GM18505 (cell line): Measurements from ENCODE around the gene CPEB4.

Source experiments
- ATAC-seq: cut with Tn5 transposase; IDR thresholded peaks from one replicate; pipeline ENCODE4 v1.9.1; 2021; ENCODE audit not compliant: unreplicated experiment
- POLR2A ChIP-seq: IDR thresholded peaks from 4 replicates; pipeline ENCODE4 v1.6.1; 2011; ENCODE audit warnings: borderline replicate concordance; ENCODE audit not compliant: insufficient read depth, insufficient read length; ENCODE audit errors: extremely low read depth

Gene CPEB4

GRCh38 chr5:173884402-173885053 lies 3.6 kb upstream of the CPEB4 start:
- no peak for ATAC-seq

GRCh38 chr5:173885054-173885443 lies 3.1 kb upstream of the CPEB4 start:
- ATAC-seq, result no peak
- no peak for TF ChIP-seq POLR2A

More at GRCh38 chr5:173884402-173885053, 3.6 kb upstream of the CPEB4 start:
- TF ChIP-seq POLR2A, result no peak

GRCh38 chr5:173885475-173886010 lies 2.6 kb upstream of the CPEB4 start:
- ATAC-seq, result no peak
- TF ChIP-seq POLR2A, result no peak

DNA sequence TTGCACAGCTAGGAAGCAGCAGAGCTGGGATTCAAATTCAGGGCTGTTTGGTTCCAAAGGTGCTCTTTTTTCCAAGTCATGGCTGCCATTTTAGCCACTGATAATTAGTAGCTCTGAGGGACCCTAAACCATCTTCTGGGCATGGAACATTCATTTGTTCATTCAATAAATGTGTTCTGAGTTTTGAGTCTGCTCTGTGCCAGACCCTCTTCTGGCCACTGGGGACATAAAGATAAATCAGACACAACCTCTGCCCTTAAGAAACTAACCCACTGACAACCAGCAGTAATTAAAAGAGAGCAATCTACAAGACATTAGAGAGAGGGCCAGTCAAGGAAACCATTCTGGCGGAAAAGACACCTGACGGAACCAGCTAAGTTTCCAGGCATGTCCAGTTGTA lies 2.0 kb upstream of the CPEB4 start:
- no peak for ATAC-seq
- TF ChIP-seq POLR2A, result no peak

GRCh38 chr5:173888473-173889131 lies 453 bp downstream of the CPEB4 start:
- no peak for ATAC-seq
- no peak for TF ChIP-seq POLR2A

DNA sequence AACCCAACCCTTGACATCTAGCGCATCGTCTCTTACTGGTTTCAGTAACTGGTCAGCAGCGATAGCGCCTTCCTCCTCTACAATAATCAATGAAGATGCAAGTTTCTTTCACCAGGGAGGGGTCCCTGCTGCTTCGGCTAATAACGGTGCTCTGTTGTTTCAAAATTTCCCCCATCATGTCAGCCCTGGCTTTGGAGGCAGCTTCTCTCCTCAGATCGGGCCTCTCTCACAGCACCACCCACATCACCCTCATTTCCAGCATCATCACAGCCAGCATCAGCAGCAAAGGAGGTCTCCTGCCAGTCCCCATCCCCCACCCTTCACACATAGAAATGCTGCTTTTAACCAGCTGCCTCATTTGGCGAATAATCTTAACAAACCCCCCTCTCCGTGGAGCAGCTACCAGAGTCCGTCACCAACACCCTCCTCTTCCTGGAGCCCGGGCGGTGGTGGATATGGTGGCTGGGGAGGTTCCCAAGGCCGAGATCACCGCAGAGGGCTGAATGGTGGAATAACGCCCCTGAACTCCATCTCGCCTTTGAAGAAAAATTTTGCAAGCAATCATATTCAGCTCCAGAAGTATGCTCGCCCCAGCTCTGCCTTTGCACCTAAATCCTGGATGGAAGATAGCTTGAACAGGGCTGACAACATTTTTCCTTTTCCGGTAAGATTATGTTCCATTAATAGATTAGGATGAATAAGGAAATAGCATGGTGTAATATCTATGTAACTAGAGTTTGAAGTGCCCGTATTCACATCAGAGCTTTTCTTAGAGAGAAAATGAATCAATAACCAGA lies 2.2 kb downstream of the CPEB4 start:
- no peak for ATAC-seq
- peak; percentile 5 for TF ChIP-seq POLR2A

- no peak for ATAC-seq
- no peak for TF ChIP-seq POLR2A
Observed at GRCh38 chr5:173891308-173892116, 3.4 kb downstream of the CPEB4 start.

DNA sequence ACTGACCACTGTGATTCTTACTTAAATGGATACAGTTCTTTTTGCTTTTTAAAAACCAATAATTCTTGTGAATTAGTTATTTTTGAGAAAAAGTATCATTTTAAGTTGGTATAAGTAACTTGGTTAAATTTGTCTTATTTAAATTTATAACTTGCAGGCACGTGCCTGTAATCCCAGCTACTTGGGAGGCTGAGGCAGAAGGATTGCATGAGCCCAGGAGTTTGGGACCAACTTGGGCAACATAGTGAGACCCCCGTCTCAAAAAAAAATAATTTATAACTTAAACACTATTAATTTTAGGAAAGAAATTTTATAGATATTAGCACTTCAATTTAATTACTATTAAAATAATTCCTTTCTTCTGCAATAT lies 5.0 kb downstream of the CPEB4 start:
- no peak for TF ChIP-seq POLR2A
- ATAC-seq, result no peak

DNA sequence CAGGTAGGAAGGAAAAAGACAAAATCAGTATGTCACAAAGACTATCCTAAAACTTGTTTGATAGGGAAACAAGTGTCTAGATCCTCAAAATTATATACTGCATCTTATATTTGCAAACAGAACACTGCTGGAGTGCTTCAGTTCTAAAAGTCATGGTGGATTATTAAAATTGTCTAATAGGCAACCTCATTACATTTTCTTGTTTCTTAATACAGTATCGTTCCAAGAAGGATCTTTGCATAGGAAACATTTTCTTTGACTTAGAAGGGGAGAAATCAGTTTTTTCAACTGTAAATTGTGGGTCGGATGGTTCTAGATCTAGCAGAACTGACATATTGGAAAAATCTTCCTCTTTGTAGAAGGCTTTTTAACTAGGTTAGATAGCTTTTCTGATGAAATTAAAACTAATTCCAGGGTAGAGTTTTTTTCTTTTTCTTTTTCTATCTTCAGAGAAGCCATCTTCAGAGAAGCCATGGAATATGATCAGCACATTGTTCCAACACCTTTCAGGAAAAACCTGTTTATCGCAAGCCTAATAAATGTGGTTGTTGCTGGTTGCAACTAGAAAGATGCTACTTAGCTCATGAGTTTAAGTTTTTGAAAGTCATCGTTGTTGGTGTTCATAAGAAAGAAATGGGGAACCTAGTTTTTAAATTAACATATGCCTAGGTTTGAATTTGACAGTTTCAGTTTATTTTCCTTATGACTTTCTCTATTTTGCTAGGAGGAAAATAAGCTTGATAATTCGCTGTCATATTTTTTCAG lies 7.4 kb downstream of the CPEB4 start:
- TF ChIP-seq POLR2A, result no peak
- no peak for ATAC-seq

- no peak for TF ChIP-seq POLR2A
- no peak for ATAC-seq
Observed at GRCh38 chr5:173896631-173897030, 8.5 kb downstream of the CPEB4 start.

DNA sequence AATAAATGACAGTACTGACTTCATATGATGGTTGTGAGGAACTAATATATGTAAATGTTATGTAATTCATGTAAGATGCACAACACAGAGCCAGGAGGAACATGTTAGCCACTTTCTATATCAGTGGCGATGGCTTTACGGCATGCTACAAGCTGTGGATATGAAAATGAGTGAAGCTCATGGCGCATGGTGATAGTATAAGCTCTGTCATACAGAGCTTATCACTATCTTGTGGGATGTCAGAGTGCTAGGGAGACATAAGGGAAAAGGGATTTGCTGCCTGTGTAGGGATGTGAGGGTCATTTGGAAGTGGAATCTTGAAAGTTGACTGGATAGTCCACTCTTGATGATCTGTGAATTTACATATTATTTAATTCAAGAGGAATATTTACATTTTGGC lies 13.6 kb downstream of the CPEB4 start:
- no peak for ATAC-seq
- TF ChIP-seq POLR2A, result no peak

GRCh38 chr5:173902334-173902733 lies 14.2 kb downstream of the CPEB4 start:
- TF ChIP-seq POLR2A, result no peak
- ATAC-seq, result no peak
